ENCODE measurements around the gene MLXIP.
"Not testable (repeated sequence)": the region's sequence is repeated elsewhere in the genome, so short reads cannot be mapped to it uniquely, and the experiment has no call there.

MLXIP gene

DNA sequence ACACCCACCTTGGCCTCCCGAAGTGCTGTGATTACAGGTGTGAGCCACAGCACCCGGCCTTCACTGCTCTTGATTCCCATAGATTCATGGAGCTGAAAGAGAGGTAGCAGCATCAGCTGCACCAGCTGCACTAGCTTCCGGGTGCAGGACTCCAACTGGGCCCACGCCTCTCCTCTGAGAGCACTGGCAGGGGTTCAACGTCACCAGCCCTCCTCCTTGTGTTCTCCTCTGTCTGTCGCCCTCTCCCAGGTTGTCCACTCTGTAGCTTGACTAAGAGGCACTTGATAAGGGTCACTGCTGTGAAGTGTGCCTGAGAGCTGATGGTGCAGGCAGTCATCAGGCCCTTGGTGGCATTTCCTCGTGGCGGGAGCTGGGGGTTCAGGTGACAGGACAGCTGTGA, 28.3 kb downstream of the MLXIP start:
- no peaks in the 10 kb centered on the region for H3K9me3 ChIP-seq (ENCODE audit: control insufficient read depth, low read length)
- H3K27ac ChIP-seq (ENCODE audit: insufficient read depth, low read depth, low read length, poor library complexity, severe bottlenecking), result no peak overlapping the region
- H3K27me3 ChIP-seq (ENCODE audit: control insufficient read depth, insufficient read depth, low read length, poor library complexity, severe bottlenecking), result no peaks in the 10 kb centered on the region
- no peak overlapping the region for H3K4me3 ChIP-seq (ENCODE audit: insufficient read depth, low read depth, low read length)
- WGBS, 2 experiments, result 91 to 93% methylated on average over 8 of the region's 8 CpGs
- H3K4me1 ChIP-seq (ENCODE audit: control insufficient read depth, insufficient read depth, low read length), result no peaks in the 10 kb centered on the region
- no peaks in the 10 kb centered on the region for H3K36me3 ChIP-seq (ENCODE audit: control insufficient read depth, insufficient read depth, low read length)

- H3K4me3 ChIP-seq (ENCODE audit: insufficient read depth, low read depth, low read length), result no peak overlapping the region
- WGBS, 2 experiments, result 89 to 91% methylated on average over 6 of the region's 6 CpGs
- H3K27ac ChIP-seq (ENCODE audit: insufficient read depth, low read depth, low read length, poor library complexity, severe bottlenecking), result no peak overlapping the region
- no peaks in the 10 kb centered on the region for H3K27me3 ChIP-seq (ENCODE audit: control insufficient read depth, insufficient read depth, low read length, poor library complexity, severe bottlenecking)
- no peaks in the 10 kb centered on the region for H3K4me1 ChIP-seq (ENCODE audit: control insufficient read depth, insufficient read depth, low read length)
- no peaks in the 10 kb centered on the region for H3K36me3 ChIP-seq (ENCODE audit: control insufficient read depth, insufficient read depth, low read length)
- H3K9me3 ChIP-seq (ENCODE audit: control insufficient read depth, low read length), result no peaks in the 10 kb centered on the region
Observed at GRCh38 chr12:122107261-122107660, 28.7 kb downstream of the MLXIP start.

DNA sequence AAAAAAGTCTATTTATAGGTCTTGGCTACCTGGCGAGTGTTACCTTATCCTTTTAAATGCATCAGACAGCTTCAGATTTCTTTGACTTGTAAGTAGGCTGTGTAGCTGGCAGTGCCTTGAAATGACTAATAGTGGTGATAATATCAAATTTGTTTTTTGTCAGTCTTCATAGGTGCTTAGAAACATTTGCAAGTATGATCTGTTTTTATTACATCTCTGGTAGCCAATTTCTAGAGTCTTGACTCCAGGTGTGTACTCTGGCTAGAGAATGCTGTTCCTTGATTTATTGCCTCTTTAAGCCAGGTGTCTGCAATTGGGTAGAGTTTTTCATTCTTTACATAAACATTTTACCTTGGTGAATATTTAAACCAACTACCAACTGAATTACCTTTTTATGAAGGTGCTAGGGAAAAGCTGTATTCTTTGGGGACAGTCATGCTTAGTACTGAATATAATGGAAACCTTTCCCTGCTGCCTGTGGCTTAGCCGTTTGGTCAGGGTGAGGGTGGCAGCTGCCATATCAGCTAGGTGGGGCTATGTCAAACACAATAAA, 32.6 kb downstream of the MLXIP start:
- WGBS, 2 experiments, result 79 to 90% methylated on average over 2 of the region's 2 CpGs
- no peaks in the 10 kb centered on the region for H3K36me3 ChIP-seq (ENCODE audit: control insufficient read depth, insufficient read depth, low read length)
- H3K4me1 ChIP-seq (ENCODE audit: control insufficient read depth, insufficient read depth, low read length), result peaks cover 11% of the 10 kb centered on the region
- no peak overlapping the region for H3K4me3 ChIP-seq (ENCODE audit: insufficient read depth, low read depth, low read length)
- H3K9me3 ChIP-seq (ENCODE audit: control insufficient read depth, low read length), result no peaks in the 10 kb centered on the region
- no peak overlapping the region for H3K27ac ChIP-seq (ENCODE audit: insufficient read depth, low read depth, low read length, poor library complexity, severe bottlenecking)
- H3K27me3 ChIP-seq (ENCODE audit: control insufficient read depth, insufficient read depth, low read length, poor library complexity, severe bottlenecking), result no peaks in the 10 kb centered on the region

DNA sequence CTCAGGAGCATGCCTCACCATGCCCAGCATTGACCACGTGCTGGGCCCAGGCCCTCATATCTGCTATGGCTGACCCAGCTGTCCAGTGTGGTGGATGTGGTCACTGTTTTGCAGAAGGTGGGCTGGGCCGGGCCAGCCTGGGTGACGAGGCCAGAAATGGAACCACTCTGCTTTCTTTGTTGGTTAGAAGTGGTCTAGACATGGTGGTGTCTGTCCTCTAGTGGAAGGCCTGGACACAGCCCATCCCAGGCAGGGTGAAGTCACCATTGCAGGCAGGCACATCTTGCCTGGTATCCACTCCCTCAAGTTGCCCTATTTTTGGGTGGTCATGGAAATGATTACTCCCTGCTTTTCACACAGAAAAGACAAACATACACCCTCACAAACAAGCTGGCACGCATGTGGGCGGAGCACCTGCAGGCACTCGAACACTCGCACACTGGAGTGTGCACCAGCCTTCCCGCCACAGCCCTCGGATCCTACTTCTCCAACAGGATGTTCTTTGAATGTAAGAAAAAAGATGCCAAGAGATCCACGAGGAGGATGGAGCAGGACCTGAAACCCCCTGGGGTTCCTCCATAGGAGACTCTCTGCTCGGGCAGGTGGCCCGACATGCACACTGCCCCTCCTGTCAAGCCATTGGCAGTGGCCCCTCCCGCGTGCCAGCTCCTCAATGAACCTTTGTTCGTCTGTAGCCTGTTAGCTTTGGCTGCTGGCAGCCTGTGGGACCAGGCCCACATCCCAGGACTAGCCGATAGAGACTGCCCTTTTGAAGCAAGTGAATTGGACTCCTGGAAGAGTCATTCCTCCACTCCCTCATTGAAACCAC, 38.4 kb downstream of the MLXIP start:
- Histone ChIP-seq H3K9me3 (ENCODE audit: control insufficient read depth, low read length) (no peaks in the 10 kb centered on the region), H3K27me3 (ENCODE audit: control insufficient read depth, insufficient read depth, low read length, poor library complexity, severe bottlenecking) (no peaks in the 10 kb centered on the region), H3K36me3 (ENCODE audit: control insufficient read depth, insufficient read depth, low read length) (no peaks in the 10 kb centered on the region), H3K4me1 (ENCODE audit: control insufficient read depth, insufficient read depth, low read length) (peaks cover 11% of the 10 kb centered on the region), H3K4me3 (ENCODE audit: insufficient read depth, low read depth, low read length) (no peak overlapping the region), H3K27ac (ENCODE audit: insufficient read depth, low read depth, low read length, poor library complexity, severe bottlenecking) (no peak overlapping the region)
- WGBS, 2 experiments, result 90% methylated on average over 16 of the region's 16 CpGs

GRCh38 chr12:122117979-122118378, 39.4 kb downstream of the MLXIP start:
- Histone ChIP-seq H3K4me3 (ENCODE audit: insufficient read depth, low read depth, low read length) (no peak overlapping the region), H3K27me3 (ENCODE audit: control insufficient read depth, insufficient read depth, low read length, poor library complexity, severe bottlenecking) (no peaks in the 10 kb centered on the region), H3K4me1 (ENCODE audit: control insufficient read depth, insufficient read depth, low read length) (peaks cover 11% of the 10 kb centered on the region), H3K27ac (ENCODE audit: insufficient read depth, low read depth, low read length, poor library complexity, severe bottlenecking) (no peak overlapping the region), H3K9me3 (ENCODE audit: control insufficient read depth, low read length) (no peaks in the 10 kb centered on the region), H3K36me3 (ENCODE audit: control insufficient read depth, insufficient read depth, low read length) (no peaks in the 10 kb centered on the region)
- 96 to 98% methylated on average over 8 of the region's 8 CpGs for WGBS, 2 experiments

- not testable (repeated sequence) for H3K27me3 ChIP-seq (ENCODE audit: control insufficient read depth, insufficient read depth, low read length, poor library complexity, severe bottlenecking); H3K4me1 ChIP-seq (ENCODE audit: control insufficient read depth, insufficient read depth, low read length); H3K27ac ChIP-seq (ENCODE audit: insufficient read depth, low read depth, low read length, poor library complexity, severe bottlenecking); H3K36me3 ChIP-seq (ENCODE audit: control insufficient read depth, insufficient read depth, low read length); H3K4me3 ChIP-seq (ENCODE audit: insufficient read depth, low read depth, low read length); H3K9me3 ChIP-seq (ENCODE audit: control insufficient read depth, low read length)
- WGBS, 2 experiments, result 87% methylated on average over 11 of the region's 11 CpGs
Observed at GRCh38 chr12:122121341-122121740, 42.8 kb downstream of the MLXIP start.

GRCh38 chr12:122121745-122122144, 43.2 kb downstream of the MLXIP start:
- Histone ChIP-seq H3K4me3 (ENCODE audit: insufficient read depth, low read depth, low read length) (no peak overlapping the region), H3K27me3 (ENCODE audit: control insufficient read depth, insufficient read depth, low read length, poor library complexity, severe bottlenecking) (no peaks in the 10 kb centered on the region), H3K27ac (ENCODE audit: insufficient read depth, low read depth, low read length, poor library complexity, severe bottlenecking) (no peak overlapping the region), H3K4me1 (ENCODE audit: control insufficient read depth, insufficient read depth, low read length) (no peaks in the 10 kb centered on the region), H3K36me3 (ENCODE audit: control insufficient read depth, insufficient read depth, low read length) (no peaks in the 10 kb centered on the region), H3K9me3 (ENCODE audit: control insufficient read depth, low read length) (no peaks in the 10 kb centered on the region)
- 92 to 95% methylated on average over 6 of the region's 6 CpGs for WGBS, 2 experiments

- Histone ChIP-seq H3K27me3 (ENCODE audit: control insufficient read depth, insufficient read depth, low read length, poor library complexity, severe bottlenecking) (no peaks in the 10 kb centered on the region), H3K4me3 (ENCODE audit: insufficient read depth, low read depth, low read length) (no peak overlapping the region), H3K4me1 (ENCODE audit: control insufficient read depth, insufficient read depth, low read length) (no peaks in the 10 kb centered on the region), H3K36me3 (ENCODE audit: control insufficient read depth, insufficient read depth, low read length) (no peaks in the 10 kb centered on the region), H3K27ac (ENCODE audit: insufficient read depth, low read depth, low read length, poor library complexity, severe bottlenecking) (no peak overlapping the region), H3K9me3 (ENCODE audit: control insufficient read depth, low read length) (no peaks in the 10 kb centered on the region)
- WGBS, 2 experiments, result 29 to 34% methylated on average over 22 of the region's 22 CpGs
Observed at GRCh38 chr12:122123051-122123760, 44.6 kb downstream of the MLXIP start.

DNA sequence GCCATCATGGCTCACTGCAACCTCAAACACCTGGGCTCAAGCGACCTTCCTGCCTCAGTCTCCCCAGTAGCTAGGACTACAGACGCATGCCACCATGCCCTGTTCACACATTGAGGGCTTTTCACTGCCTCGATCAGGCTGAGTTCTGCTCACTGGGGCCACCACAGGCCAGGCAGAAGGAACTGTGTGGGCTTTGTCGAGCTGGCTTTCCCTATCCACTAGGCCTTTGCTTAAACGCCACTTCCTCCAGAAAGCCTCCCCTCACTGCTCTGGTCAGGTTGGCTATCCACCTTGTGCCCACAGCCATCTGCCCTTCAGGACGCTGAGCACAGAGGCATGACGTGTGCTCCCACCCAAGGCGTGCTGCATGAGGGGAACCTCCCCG, 45.2 kb downstream of the MLXIP start:
- H3K4me1 ChIP-seq (ENCODE audit: control insufficient read depth, insufficient read depth, low read length), result no peaks in the 10 kb centered on the region
- no peak overlapping the region for H3K4me3 ChIP-seq (ENCODE audit: insufficient read depth, low read depth, low read length)
- no peaks in the 10 kb centered on the region for H3K36me3 ChIP-seq (ENCODE audit: control insufficient read depth, insufficient read depth, low read length)
- no peak overlapping the region for H3K27ac ChIP-seq (ENCODE audit: insufficient read depth, low read depth, low read length, poor library complexity, severe bottlenecking)
- 89% methylated on average over 9 of the region's 9 CpGs for WGBS, 2 experiments
- H3K27me3 ChIP-seq (ENCODE audit: control insufficient read depth, insufficient read depth, low read length, poor library complexity, severe bottlenecking), result no peaks in the 10 kb centered on the region
- no peaks in the 10 kb centered on the region for H3K9me3 ChIP-seq (ENCODE audit: control insufficient read depth, low read length)

GRCh38 chr12:122124370-122124769, 45.8 kb downstream of the MLXIP start:
- no peak overlapping the region for H3K27ac ChIP-seq (ENCODE audit: insufficient read depth, low read depth, low read length, poor library complexity, severe bottlenecking)
- H3K4me1 ChIP-seq (ENCODE audit: control insufficient read depth, insufficient read depth, low read length), result no peaks in the 10 kb centered on the region
- H3K9me3 ChIP-seq (ENCODE audit: control insufficient read depth, low read length), result no peaks in the 10 kb centered on the region
- no peaks in the 10 kb centered on the region for H3K27me3 ChIP-seq (ENCODE audit: control insufficient read depth, insufficient read depth, low read length, poor library complexity, severe bottlenecking)
- no peaks in the 10 kb centered on the region for H3K36me3 ChIP-seq (ENCODE audit: control insufficient read depth, insufficient read depth, low read length)
- no peak overlapping the region for H3K4me3 ChIP-seq (ENCODE audit: insufficient read depth, low read depth, low read length)
- WGBS, 2 experiments, result 95 to 97% methylated on average over 9 to 14 of the region's 14 CpGs
